ENCODE results near the gene CALCOCO1.

Gene CALCOCO1

GRCh38 chr12:53659011-53659551 is 68.2 kb downstream of the CALCOCO1 start:
- DNase-seq: no peak

Measured in activated effector memory CD4-positive, alpha-beta T cell treated with Interleukin-2 at 50 U/mL for 16 hours (primary cell).